Endothelial cell of hepatic sinusoid (primary cell): Measurements from ENCODE around the gene LILRB1.
"Not testable (repeated sequence)": the region's sequence is repeated elsewhere in the genome, so short reads cannot be mapped to it uniquely, and the experiment has no call there.

Experiments
- in situ Hi-C: cut with HindIII; loops from 2 replicates; pipeline ENCODE4 v1.10.0; 2017; ENCODE audit warnings: low sequenced_read_pairs

LILRB1 gene

GRCh38 chr19:54630262-54630661 lies at the start of gene LILRB1:
Gene LILRB1, plus strand, starts transcription at chr19:54630484. Its CDS starts 590 bp downstream, at chr19:54631074.
- in situ Hi-C loops = not testable (repeated sequence)

GRCh38 chr19:54586397-54586796 lies 43.9 kb upstream of the LILRB1 start:
- in situ Hi-C loops = no loop called here

- in situ Hi-C loops = no loop called here
Observed at GRCh38 chr19:54587026-54587425, 43.3 kb upstream of the LILRB1 start.

DNA sequence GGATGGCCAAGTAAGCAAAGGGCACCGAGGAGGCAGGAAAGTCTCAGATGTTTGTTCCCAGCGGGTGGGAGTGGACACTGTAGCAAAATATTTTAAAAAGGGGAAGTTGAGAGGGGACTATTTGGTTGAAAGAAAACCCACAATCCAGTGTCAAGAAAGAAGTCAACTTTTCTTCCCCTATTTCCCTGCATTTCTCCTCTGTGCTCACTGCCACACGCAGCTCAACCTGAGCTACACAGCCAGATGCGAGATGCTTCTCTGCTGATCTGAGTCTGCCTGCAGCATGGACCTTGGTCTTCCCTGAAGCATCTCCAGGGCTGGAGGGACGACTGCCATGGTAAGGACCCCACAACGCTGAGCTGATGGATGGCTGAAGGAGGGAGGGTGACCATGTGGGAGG lies 36.8 kb upstream of the LILRB1 start, which contains the start of gene LILRA1:
TSS of gene LILRA1 (plus strand) at position 188 of the 400 bp plus-strand sequence. CDS start 613 bp downstream, outside the sequence.
- in situ Hi-C loops = not testable (repeated sequence)

- in situ Hi-C loops = not testable (repeated sequence)
Observed at GRCh38 chr19:54593931-54594626, 36.2 kb upstream of the LILRB1 start.

DNA sequence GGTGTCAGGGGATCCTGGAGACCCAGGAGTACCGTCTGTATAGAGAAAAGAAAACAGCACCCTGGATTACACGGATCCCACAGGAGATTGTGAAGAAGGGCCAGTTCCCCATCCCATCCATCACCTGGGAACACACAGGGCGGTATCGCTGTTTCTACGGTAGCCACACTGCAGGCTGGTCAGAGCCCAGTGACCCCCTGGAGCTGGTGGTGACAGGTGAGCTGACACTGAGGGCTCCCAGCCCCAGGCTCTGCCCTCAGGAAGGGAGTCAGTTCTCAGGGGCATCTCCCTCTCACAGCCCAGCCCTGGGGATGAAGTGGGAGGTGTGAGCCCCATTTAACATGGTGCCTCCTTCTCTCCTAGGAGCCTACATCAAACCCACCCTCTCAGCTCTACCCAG lies 35.5 kb upstream of the LILRB1 start:
- in situ Hi-C loops = no loop called here

DNA sequence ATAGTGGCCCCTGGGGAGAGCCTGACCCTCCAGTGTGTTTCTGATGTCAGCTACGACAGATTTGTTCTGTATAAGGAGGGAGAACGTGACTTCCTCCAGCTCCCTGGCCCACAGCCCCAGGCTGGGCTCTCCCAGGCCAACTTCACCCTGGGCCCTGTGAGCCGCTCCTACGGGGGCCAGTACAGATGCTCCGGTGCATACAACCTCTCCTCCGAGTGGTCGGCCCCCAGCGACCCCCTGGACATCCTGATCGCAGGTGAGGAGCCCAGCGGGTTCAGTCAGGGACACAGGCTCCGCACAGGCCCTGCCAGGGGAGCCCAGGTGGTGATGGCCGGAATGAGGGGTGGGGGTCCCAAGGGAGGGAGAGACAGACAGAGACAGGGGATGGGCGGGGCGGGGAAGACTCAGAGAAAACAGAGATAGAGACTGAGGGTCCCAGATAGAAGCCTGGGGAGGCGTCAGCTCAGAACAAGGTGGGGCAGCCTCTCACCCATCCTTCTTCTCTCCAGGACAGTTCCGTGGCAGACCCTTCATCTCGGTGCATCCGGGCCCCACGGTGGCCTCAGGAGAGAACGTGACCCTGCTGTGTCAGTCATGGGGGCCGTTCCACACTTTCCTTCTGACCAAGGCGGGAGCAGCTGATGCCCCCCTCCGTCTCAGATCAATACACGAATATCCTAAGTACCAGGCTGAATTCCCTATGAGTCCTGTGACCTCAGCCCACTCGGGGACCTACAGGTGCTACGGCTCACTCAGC lies 34.4 kb upstream of the LILRB1 start:
- in situ Hi-C loops = not testable (repeated sequence)

DNA sequence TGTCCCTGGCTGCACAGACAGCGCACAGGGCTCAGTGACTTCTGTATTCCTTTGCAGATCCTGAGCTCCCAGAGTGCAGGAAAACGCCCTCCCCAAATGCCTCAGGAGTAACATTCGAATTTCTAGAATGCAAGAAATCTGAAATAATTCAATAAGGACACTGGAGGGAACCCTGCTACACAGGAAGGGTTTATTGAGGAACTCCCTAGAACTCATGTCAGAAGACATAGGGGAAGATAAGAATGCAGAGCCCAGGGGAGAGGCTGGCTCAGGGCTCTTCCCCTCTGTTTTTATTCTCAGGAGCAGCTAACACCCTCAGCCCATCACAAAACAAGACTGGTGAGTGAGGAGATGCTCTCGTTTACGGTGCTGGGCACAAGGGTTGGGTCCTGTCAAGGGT lies 30.1 kb upstream of the LILRB1 start:
- in situ Hi-C loops = no loop called here

GRCh38 chr19:54606230-54606629 lies 24.1 kb upstream of the LILRB1 start:
- in situ Hi-C loops = no loop called here

DNA sequence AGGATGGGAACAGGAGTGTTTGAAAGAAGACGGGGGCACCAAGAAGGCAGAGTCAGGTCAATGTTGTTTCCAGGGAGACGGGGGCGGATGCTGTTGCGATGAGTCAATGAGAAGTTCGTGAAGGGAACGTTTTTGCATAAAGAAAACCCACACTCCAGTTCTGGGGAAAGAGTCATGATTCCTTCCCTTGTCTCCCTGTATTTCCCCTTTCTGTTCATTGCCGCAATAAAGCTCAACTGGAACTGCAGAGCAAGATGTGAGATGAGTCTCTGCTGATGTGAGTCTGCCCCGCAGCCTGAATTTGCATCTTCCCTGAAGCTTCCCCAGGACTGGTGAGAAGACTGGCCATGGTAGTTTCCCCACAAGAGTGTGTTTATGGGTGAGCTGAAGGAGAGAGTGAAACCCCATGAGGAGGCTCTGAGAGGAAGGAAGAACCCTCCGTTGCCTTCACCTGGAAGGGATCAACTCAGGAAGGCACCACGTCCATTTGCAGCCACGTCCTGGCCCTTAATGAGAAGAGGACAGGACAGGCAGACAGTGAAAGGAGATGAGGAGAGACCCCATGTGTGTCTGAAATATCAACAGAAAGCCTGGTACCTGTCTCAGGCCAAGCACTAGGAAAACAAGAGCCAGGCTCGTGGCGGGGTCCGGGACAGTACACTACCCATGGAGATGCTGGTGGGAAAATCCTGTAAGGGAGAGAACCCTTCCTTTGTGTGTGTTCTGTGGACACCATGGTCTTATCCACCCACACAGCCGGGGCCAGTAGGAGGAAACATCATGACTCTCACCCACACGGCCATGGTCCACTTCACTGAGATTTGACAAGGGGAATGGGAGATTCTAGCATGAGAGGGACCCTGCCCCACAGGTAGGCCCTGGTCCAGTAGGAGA lies 23.1 kb upstream of the LILRB1 start:
- in situ Hi-C loops = no loop called here

- in situ Hi-C loops = no loop called here
Observed at GRCh38 chr19:54607785-54608150, 22.5 kb upstream of the LILRB1 start.

GRCh38 chr19:54608205-54608604 lies 22.1 kb upstream of the LILRB1 start:
- in situ Hi-C loops = no loop called here

- in situ Hi-C loops = no loop called here
Observed at GRCh38 chr19:54608792-54609191, 21.5 kb upstream of the LILRB1 start.

- in situ Hi-C loops = no loop called here
Observed at GRCh38 chr19:54609356-54609791, 20.9 kb upstream of the LILRB1 start.

- in situ Hi-C loops = no loop called here
Observed at GRCh38 chr19:54612428-54612827, 17.9 kb upstream of the LILRB1 start.

DNA sequence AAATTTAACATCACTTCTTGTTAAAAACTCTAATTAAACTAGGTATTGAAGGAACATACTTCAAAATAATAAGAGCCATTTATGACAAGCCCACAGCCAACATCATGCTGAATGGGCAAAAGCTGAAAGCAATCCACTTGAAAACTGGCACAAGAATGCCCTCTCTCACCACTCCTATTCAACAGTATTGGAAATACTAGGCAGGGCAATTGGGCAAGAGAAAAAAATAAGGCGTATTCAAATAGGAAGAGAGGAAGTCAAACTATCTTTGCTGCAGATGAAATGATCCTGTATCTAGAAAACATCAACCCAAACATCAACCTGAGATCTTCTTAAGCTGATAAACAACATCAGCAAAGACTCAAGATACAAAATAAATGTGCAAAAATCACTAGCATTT lies 15.6 kb upstream of the LILRB1 start:
- in situ Hi-C loops = no loop called here

- in situ Hi-C loops = no loop called here
Observed at GRCh38 chr19:54616057-54616456, 14.2 kb upstream of the LILRB1 start.

GRCh38 chr19:54616821-54617560 lies 13.3 kb upstream of the LILRB1 start:
- in situ Hi-C loops = no loop called here

GRCh38 chr19:54620464-54620863 lies 9.8 kb upstream of the LILRB1 start:
- in situ Hi-C loops = no loop called here

DNA sequence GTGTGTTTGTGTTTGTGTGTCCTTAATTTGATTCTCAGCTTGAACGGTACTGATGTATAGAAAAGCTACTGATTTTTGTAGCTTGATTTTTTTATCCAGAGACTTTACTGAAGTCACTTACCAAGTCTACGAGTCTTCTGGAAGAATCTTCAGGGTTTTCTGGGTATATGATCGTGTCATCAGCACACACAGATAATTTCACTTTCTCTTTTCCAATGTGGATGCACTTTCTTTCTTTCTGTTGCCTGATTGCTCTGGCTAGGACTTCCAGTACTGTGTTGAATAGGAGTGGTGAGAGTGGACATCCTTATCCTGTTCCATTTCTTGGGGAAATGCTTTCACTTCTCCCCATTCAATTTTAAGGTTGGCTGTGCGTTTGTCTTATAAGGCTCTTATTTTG lies 7.9 kb upstream of the LILRB1 start:
- in situ Hi-C loops = no loop called here

- in situ Hi-C loops = not testable (repeated sequence)
Observed at GRCh38 chr19:54624234-54624633, 6.0 kb upstream of the LILRB1 start.
